Fibroblast of lung (primary cell): Measurements from ENCODE around the gene UBE2E2. TPM values are rescaled to one million over a fixed set of nuclear protein-coding genes. Genes with fewer than 3 reads are reported as not detected.

Experiments used
- DNase-seq, 2 donors: peaks; one replicate each; pipeline versions ENCODE4 v3.0.0 to v3.0.0-alpha.2; 2010; ENCODE audit warnings: low read depth in 2 of 2
- H2AFZ ChIP-seq: 2 replicates; pipeline ENCODE4 v1.5.1; 2012; ENCODE audit warnings: low read length, control low read depth, inconsistent platforms
- H3K27ac ChIP-seq: 2 replicates; pipeline ENCODE4 v1.5.1; 2011; ENCODE audit warnings: low read length, control low read depth; ENCODE audit not compliant: insufficient read depth
- H3K27me3 ChIP-seq: 2 replicates; pipeline ENCODE4 v1.5.1; 2011; ENCODE audit warnings: mild to moderate bottlenecking, low read length; ENCODE audit not compliant: control insufficient read depth, insufficient read depth
- H3K36me3 ChIP-seq: 2 replicates; pipeline ENCODE4 v1.5.1; 2011; ENCODE audit warnings: low read length; ENCODE audit not compliant: control insufficient read depth, insufficient read depth
- H3K4me1 ChIP-seq: 2 replicates; pipeline ENCODE4 v1.5.1; 2011; ENCODE audit warnings: low read length; ENCODE audit not compliant: control insufficient read depth, insufficient read depth; ENCODE audit errors: extremely low read depth
- H3K4me2 ChIP-seq: 2 replicates; pipeline ENCODE4 v1.5.1; 2011; ENCODE audit warnings: low read length, control low read depth; ENCODE audit not compliant: insufficient read depth; ENCODE audit errors: extremely low read depth
- H3K4me3 ChIP-seq, 4 experiments: fragments of 200-600 bp in 1 of 4; sonication (generic) in 1 of 4; replicated peaks in 1 of 4; 2 replicates each; pipeline ENCODE4 v1.5.1; 2011 to 2016; ENCODE audit warnings: low read length in 4 of 4, low read depth in 3 of 4, mild to moderate bottlenecking in 3 of 4, control low read depth in 2 of 4, inconsistent platforms in 1 of 4, mixed read lengths in 1 of 4; ENCODE audit not compliant: insufficient read depth in 1 of 4; ENCODE audit errors: control extremely low read depth in 1 of 4
- H3K79me2 ChIP-seq: 2 replicates; pipeline ENCODE4 v1.5.1; 2012; ENCODE audit warnings: mild to moderate bottlenecking, low read length, inconsistent platforms; ENCODE audit not compliant: control insufficient read depth, insufficient read depth
- H3K9ac ChIP-seq: 2 replicates; pipeline ENCODE4 v1.5.1; 2011; ENCODE audit warnings: mild to moderate bottlenecking, low read length, control low read depth; ENCODE audit not compliant: insufficient read depth
- H3K9me3 ChIP-seq: 2 replicates; pipeline ENCODE4 v1.5.1; 2012; ENCODE audit warnings: low read depth, low read length; ENCODE audit not compliant: control insufficient read depth, insufficient read depth
- H4K20me1 ChIP-seq: 2 replicates; pipeline ENCODE4 v1.5.1; 2011; ENCODE audit warnings: low read length; ENCODE audit not compliant: control insufficient read depth, insufficient read depth; ENCODE audit errors: extremely low read depth
- CTCF ChIP-seq, 2 donors: IDR thresholded peaks in 1 of 2; conservative IDR thresholded peaks in 1 of 2; 1 replicate in 1 of 2; 2 replicates in 1 of 2; pipeline ENCODE4 v1.5.1; 2011 to 2012; ENCODE audit warnings: low read length in 2 of 2, control low read depth in 1 of 2, inconsistent platforms in 1 of 2, low read depth in 1 of 2, mild to moderate bottlenecking in 1 of 2
- EZH2 ChIP-seq: IDR thresholded peaks from 2 replicates; pipeline ENCODE4 v1.5.1; 2012; ENCODE audit warnings: low read length, control low read depth, mild to moderate bottlenecking; ENCODE audit errors: missing control alignments
- polyA plus RNA-seq, 2 donors: library from polyadenylated mRNA; depleted of rRNA in 1 of 2; stranded (reverse) in 1 of 2; unstranded in 1 of 2; fragments of >200 nt; gene quantifications; 2 replicates each; pipeline ENCODE4 v1.2.1, GENCODE V29; 2011 to 2012; ENCODE audit warnings: missing spikeins in 1 of 2
- total RNA-seq: library from RNA; depleted of rRNA; stranded (reverse); fragments of >200 nt; gene quantifications from 2 replicates; pipeline ENCODE4 v1.2.1, GENCODE V29; 2014

The UBE2E2 gene
- total and polyA plus RNA-seq, 2 donors (not counting 1 experiment from before 2014, with no cell fraction given) = 79.8 to 127 TPM

- no peak overlapping the region for H3K27ac ChIP-seq
- no peaks in the 10 kb centered on the region for H3K27me3 ChIP-seq
- no peak overlapping the region for H3K9ac ChIP-seq
Measured at GRCh38 chr3:23519314-23520208, 316.4 kb downstream of the UBE2E2 start.

GRCh38 chr3:23527326-23527725 lies 324.2 kb downstream of the UBE2E2 start:
- Histone ChIP-seq H2AFZ (no peak overlapping the region), H4K20me1 (no peaks in the 10 kb centered on the region), H3K9ac (no peak overlapping the region), H3K4me3 (no peak overlapping the region), H3K27ac (no peak overlapping the region), H3K36me3 (no peaks in the 10 kb centered on the region), H3K4me1 (no peaks in the 10 kb centered on the region), H3K4me2 (no peak overlapping the region), H3K27me3 (no peaks in the 10 kb centered on the region), H3K9me3 (no peaks in the 10 kb centered on the region), H3K79me2 (no peaks in the 10 kb centered on the region)
- DNase-seq = no peak
- no peak for TF ChIP-seq CTCF (conservative IDR thresholded peaks at IDR 0.05 in 1 of 2, IDR thresholded peaks at IDR 0.05 in 1 of 2; ENCODE audit: low read depth in 1 of 2, low read length in 2 of 2)

More at GRCh38 chr3:23519314-23520208, 316.4 kb downstream of the UBE2E2 start:
- H3K4me1 ChIP-seq = no peaks in the 10 kb centered on the region
- TF ChIP-seq EZH2 (no peak), CTCF (conservative IDR thresholded peaks at IDR 0.05 in 1 of 2, IDR thresholded peaks at IDR 0.05 in 1 of 2; ENCODE audit: low read depth in 1 of 2, low read length in 2 of 2) (no peak)
- H3K4me3 ChIP-seq = no peak overlapping the region
- no peaks in the 10 kb centered on the region for H3K36me3 ChIP-seq
- H3K4me2 ChIP-seq = no peak overlapping the region
- H3K79me2 ChIP-seq = no peaks in the 10 kb centered on the region
- no peaks in the 10 kb centered on the region for H3K9me3 ChIP-seq
- no peak overlapping the region for H2AFZ ChIP-seq
- no peak for DNase-seq
- H4K20me1 ChIP-seq = no peaks in the 10 kb centered on the region

GRCh38 chr3:23533596-23533995 lies 330.5 kb downstream of the UBE2E2 start:
- Histone ChIP-seq H3K9me3 (no peaks in the 10 kb centered on the region), H3K27ac (no peak overlapping the region), H4K20me1 (no peaks in the 10 kb centered on the region), H3K4me1 (no peaks in the 10 kb centered on the region), H3K27me3 (no peaks in the 10 kb centered on the region), H3K4me3 (no peak overlapping the region), H3K36me3 (no peaks in the 10 kb centered on the region), H2AFZ (no peak overlapping the region), H3K9ac (no peak overlapping the region), H3K79me2 (no peaks in the 10 kb centered on the region), H3K4me2 (no peak overlapping the region)
- DNase-seq = no peak
- TF ChIP-seq CTCF (conservative IDR thresholded peaks at IDR 0.05 in 1 of 2, IDR thresholded peaks at IDR 0.05 in 1 of 2; ENCODE audit: low read depth in 1 of 2, low read length in 2 of 2) (no peak), EZH2 (no peak)
